HUES48 (cell line): ENCODE results near the gene DPP8.

Experiments used
- H3K27ac ChIP-seq: one replicate; pipeline ENCODE4 v1.7.0; 2013; ENCODE audit warnings: low read depth, low read length, inconsistent platforms
- H3K27me3 ChIP-seq: 2 replicates; pipeline ENCODE4 v1.6.1; 2013; ENCODE audit warnings: mild to moderate bottlenecking, low read length; ENCODE audit not compliant: control insufficient read depth, insufficient read depth
- H3K36me3 ChIP-seq: 2 replicates; pipeline ENCODE4 v1.6.1; 2013; ENCODE audit warnings: low read length; ENCODE audit not compliant: control insufficient read depth, insufficient read depth
- H3K4me1 ChIP-seq: 2 replicates; pipeline ENCODE4 v1.6.1; 2013; ENCODE audit warnings: mild to moderate bottlenecking, low read length; ENCODE audit not compliant: control insufficient read depth, insufficient read depth
- H3K4me3 ChIP-seq: 2 replicates; pipeline ENCODE4 v1.5.1; 2013; ENCODE audit warnings: mild to moderate bottlenecking, low read depth, low read length
- H3K9ac ChIP-seq: 2 replicates; pipeline ENCODE4 v1.6.1; 2013; ENCODE audit warnings: mild to moderate bottlenecking, low read depth, low read length, moderate library complexity
- H3K9me3 ChIP-seq: 2 replicates; pipeline ENCODE4 v1.6.1; 2013; ENCODE audit warnings: low read length; ENCODE audit not compliant: control insufficient read depth, insufficient read depth

Gene DPP8

GRCh38 chr15:65424683-65425082 is 92.8 kb downstream of the DPP8 start:
- Histone ChIP-seq H3K4me3 (no peak overlapping the region), H3K36me3 (no peaks in the 10 kb centered on the region), H3K27ac (no peak overlapping the region), H3K4me1 (peaks cover 21% of the 10 kb centered on the region), H3K27me3 (peaks cover 18% of the 10 kb centered on the region), H3K9ac (no peak overlapping the region), H3K9me3 (no peaks in the 10 kb centered on the region)

- Histone ChIP-seq H3K4me1 (peaks cover 26% of the 10 kb centered on the region), H3K9ac (no peak overlapping the region), H3K36me3 (no peaks in the 10 kb centered on the region), H3K27ac (no peak overlapping the region), H3K9me3 (no peaks in the 10 kb centered on the region), H3K4me3 (no peak overlapping the region; the same call in 1 of the 2 replicates), H3K27me3 (peaks cover 18% of the 10 kb centered on the region)
Observed at GRCh38 chr15:65423976-65424679, 93.4 kb downstream of the DPP8 start.

DNA sequence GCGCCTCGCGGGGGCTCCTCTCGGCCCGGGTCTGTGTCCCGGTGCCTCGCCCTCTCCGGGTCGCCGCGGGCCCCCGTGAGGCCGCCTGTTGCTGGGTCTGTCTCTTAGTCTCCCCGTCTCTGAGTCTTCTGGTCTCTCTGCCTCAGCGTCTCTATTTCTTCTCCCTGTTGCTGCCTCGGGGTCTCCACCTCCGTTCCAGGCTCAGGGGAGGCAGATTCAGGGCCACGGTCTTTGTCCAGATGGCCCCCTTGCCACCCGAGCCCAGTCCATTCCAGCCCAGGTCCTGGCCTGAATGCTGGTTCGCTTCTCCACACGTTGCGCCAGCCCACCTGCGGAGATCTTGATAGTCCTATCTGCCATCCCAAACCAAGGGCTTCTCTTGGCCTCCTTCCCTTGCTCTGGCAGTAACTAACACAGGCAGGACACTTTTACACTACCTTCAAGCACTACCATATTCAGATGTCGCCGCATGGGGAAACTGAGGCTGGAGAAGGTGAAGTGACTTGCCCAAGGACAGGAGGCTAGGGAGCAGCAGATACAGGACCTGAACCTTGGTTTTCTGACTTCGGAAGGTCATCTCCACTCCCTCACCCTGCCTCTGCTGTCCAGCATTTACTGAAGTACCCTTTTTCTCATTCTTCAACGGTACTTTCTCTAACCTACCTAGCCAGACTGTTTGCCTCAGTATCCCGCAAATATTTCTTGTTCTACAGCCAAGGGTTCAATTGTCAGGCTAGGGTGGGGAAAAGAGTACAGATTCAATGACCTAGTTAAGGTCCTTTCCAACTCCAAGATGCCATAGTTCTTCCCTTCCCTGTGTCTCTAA is 94.1 kb downstream of the DPP8 start:
- Histone ChIP-seq H3K4me1 (peaks cover 34% of the 10 kb centered on the region), H3K36me3 (no peaks in the 10 kb centered on the region), H3K9ac (peak overlapping the region; percentile 48; the same call in 1 of the 2 replicates), H3K9me3 (no peaks in the 10 kb centered on the region), H3K27me3 (peaks cover 18% of the 10 kb centered on the region), H3K4me3 (peak overlapping the region; percentile 70), H3K27ac (peak overlapping the region; percentile 59)

DNA sequence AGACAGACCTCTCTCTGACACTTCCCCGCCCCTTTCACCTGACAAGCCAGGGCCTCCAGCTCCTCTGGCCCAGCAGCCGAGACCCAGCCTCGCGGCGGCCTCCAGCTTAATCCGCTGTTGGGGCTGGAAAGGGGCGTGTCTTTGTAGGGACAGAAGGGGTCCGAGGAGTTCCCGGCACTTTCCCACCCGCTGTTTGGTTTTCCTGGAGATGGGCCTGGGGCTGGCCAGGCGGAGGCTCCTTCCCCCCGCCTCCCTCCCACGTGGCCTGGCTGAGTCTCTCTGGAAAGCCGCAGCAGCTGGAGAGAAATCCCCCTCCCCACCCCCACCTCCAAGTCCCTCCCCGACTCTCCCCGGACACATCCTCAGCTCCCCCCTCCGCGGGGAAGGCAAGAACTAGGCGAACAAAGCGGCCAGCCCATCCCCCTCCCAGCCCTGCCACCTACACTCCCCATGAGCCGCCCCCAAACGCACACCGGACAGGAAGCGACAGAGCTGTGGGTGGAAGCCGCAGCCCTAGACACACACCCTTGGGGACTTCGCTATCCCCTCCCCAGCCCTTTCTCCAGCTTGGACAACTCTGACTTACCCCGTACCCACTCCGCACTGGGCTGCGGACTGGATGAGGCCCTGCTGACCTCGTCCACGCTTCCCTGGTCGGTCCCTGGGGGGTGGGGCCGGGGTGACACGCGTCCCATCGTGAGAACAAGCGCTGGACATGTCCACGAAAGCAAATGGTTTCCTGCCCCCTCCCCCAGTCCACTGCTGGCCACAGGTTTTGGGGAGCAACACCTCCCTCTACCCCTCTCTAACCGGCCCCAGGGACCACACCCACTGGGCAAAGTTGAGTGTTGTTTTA is 95.9 kb downstream of the DPP8 start:
- H3K9me3 ChIP-seq = no peaks in the 10 kb centered on the region
- peak overlapping the region; percentile 55 for H3K9ac ChIP-seq
- peaks cover 18% of the 10 kb centered on the region for H3K27me3 ChIP-seq
- no peaks in the 10 kb centered on the region for H3K36me3 ChIP-seq
- H3K4me1 ChIP-seq = peaks cover 49% of the 10 kb centered on the region
- peak overlapping the region; percentile 80 for H3K4me3 ChIP-seq
- H3K27ac ChIP-seq = peak overlapping the region; percentile 97

DNA sequence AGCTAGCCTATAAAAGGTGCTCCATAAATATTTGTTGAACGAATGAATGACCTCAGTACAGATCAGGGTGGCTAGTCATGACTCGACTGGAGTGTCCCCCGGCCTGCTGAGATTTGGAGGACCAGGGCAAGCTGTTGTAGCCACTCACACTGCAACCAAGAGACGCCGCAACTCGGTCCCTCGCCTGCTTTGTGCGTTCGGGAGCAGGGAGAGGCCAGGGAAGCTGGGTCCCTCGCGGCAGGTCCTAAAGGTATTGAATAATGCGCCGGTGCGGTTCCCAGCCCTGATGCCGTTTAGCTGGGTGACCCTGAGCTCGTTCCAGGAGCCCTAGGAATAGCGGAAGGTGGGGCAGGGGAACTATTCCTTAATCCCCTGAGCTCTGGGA is 96.5 kb downstream of the DPP8 start:
- H3K9ac ChIP-seq = peak overlapping the region; percentile 31; the same call in 1 of the 2 replicates
- H3K4me1 ChIP-seq = peaks cover 54% of the 10 kb centered on the region
- H3K27ac ChIP-seq = peak overlapping the region; percentile 97
- no peaks in the 10 kb centered on the region for H3K9me3 ChIP-seq
- peak overlapping the region; percentile 80 for H3K4me3 ChIP-seq
- H3K27me3 ChIP-seq = peaks cover 18% of the 10 kb centered on the region
- H3K36me3 ChIP-seq = no peaks in the 10 kb centered on the region

GRCh38 chr15:65418596-65418995 is 98.9 kb downstream of the DPP8 start:
- H3K4me3 ChIP-seq = no peak overlapping the region
- peaks cover 5% of the 10 kb centered on the region for H3K27me3 ChIP-seq
- H3K9ac ChIP-seq = no peak overlapping the region
- H3K4me1 ChIP-seq = peaks cover 73% of the 10 kb centered on the region
- no peak overlapping the region for H3K27ac ChIP-seq
- H3K9me3 ChIP-seq = no peaks in the 10 kb centered on the region
- H3K36me3 ChIP-seq = no peaks in the 10 kb centered on the region

GRCh38 chr15:65416845-65417416 is 100.6 kb downstream of the DPP8 start:
- Histone ChIP-seq H3K27ac (peak overlapping the region; percentile 89), H3K36me3 (no peaks in the 10 kb centered on the region), H3K4me3 (peak overlapping the region; percentile 15; the same call in 1 of the 2 replicates), H3K4me1 (peaks cover 76% of the 10 kb centered on the region), H3K9me3 (no peaks in the 10 kb centered on the region), H3K27me3 (no peaks in the 10 kb centered on the region), H3K9ac (peak overlapping the region; percentile 47)

- peak overlapping the region; percentile 92 for H3K27ac ChIP-seq
- peaks cover 79% of the 10 kb centered on the region for H3K4me1 ChIP-seq
- no peaks in the 10 kb centered on the region for H3K36me3 ChIP-seq
- 0 out of 2 replicates have a peak overlapping the region, but pooled peaks have one; percentile 8 for H3K9ac ChIP-seq
- H3K27me3 ChIP-seq = no peaks in the 10 kb centered on the region
- peak overlapping the region; percentile 42 for H3K4me3 ChIP-seq
- no peaks in the 10 kb centered on the region for H3K9me3 ChIP-seq
Observed at GRCh38 chr15:65414841-65415621, 102.5 kb downstream of the DPP8 start.

GRCh38 chr15:65413760-65414144 is 103.7 kb downstream of the DPP8 start:
- Histone ChIP-seq H3K27me3 (no peaks in the 10 kb centered on the region), H3K9ac (no peak overlapping the region), H3K27ac (no peak overlapping the region), H3K9me3 (no peaks in the 10 kb centered on the region), H3K4me3 (no peak overlapping the region), H3K4me1 (peaks cover 68% of the 10 kb centered on the region), H3K36me3 (no peaks in the 10 kb centered on the region)
